ENCODE data around the gene PCDH17. TPM values are rescaled to one million over a fixed set of nuclear protein-coding genes. Genes with fewer than 3 reads are reported as not detected.

PCDH17 gene
- total RNA-seq, 4 donors from 2014 or later = 4.6 to 10.8 (median 7.4) TPM

DNA sequence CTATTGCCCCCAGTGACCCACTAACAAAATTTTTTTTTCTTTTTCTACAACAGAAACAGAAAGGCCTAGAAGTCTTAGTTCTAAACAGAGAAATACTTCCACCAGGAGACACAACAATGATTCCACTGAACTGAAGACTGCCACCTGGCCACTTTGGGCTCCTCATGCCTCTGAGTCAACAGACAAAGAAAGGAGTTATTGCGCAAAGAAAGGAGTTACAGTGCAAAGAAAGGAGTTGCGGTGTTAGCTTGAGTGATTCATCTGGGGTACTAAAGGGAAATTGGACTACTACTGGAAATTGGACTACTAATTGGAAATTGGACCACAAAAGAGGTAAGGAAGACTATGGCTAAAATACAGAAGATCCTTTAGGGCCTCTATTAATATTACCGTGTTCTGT, 116.6 kb downstream of the PCDH17 start:
- 96 to 98% methylated on average over 3 of the region's 3 CpGs for WGBS, 2 donors
- no peak overlapping the region for H3K27ac ChIP-seq
- no peaks in the 10 kb centered on the region for H3K36me3 ChIP-seq
- TF ChIP-seq POLR2A (IDR thresholded peaks at IDR 0.05) (no peak), EP300 (IDR thresholded peaks at IDR 0.05) (no peak)
- TF ChIP-seq, protein P1, sequence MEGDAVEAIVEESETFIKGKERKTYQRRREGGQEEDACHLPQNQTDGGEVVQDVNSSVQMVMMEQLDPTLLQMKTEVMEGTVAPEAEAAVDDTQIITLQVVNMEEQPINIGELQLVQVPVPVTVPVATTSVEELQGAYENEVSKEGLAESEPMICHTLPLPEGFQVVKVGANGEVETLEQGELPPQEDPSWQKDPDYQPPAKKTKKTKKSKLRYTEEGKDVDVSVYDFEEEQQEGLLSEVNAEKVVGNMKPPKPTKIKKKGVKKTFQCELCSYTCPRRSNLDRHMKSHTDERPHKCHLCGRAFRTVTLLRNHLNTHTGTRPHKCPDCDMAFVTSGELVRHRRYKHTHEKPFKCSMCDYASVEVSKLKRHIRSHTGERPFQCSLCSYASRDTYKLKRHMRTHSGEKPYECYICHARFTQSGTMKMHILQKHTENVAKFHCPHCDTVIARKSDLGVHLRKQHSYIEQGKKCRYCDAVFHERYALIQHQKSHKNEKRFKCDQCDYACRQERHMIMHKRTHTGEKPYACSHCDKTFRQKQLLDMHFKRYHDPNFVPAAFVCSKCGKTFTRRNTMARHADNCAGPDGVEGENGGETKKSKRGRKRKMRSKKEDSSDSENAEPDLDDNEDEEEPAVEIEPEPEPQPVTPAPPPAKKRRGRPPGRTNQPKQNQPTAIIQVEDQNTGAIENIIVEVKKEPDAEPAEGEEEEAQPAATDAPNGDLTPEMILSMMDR (IDR thresholded peaks at IDR 0.05) = no peak
- H3K4me1 ChIP-seq = no peaks in the 10 kb centered on the region
- no peak overlapping the region for H3K4me3 ChIP-seq
- peaks cover 0 to 7% (median 0%) of the 10 kb centered on the region in 4 donors for H3K9me3 ChIP-seq
- DNase-seq (ENCODE audit: low spot score in 2 of 2) = no peak
- H3K27me3 ChIP-seq = no peaks in the 10 kb centered on the region

DNA sequence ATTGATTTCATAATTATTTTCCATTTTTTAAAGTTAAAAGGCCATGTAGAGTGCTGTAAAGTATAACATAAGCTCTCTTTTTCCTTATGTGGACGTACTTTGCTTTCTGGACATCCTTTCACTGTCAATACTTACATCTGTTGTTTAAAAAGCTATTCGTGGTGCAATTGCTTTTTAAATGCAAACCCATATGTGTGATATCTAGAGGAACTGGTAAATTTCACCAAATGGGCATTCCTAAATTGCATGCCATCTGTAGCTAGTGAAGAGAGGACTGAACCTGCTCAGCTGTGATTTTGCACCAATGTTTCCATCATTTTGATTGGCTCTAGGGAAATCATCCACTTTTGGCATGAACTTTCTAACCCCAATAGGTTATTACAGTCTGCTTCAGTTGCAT, 129.4 kb downstream of the PCDH17 start:
- no peaks in the 10 kb centered on the region for H3K9me3 ChIP-seq
- H3K27ac ChIP-seq = no peak overlapping the region
- H3K36me3 ChIP-seq = no peaks in the 10 kb centered on the region
- no peak for DNase-seq (ENCODE audit: low spot score in 2 of 2)
- H3K27me3 ChIP-seq = no peaks in the 10 kb centered on the region
- 57 to 65% methylated on average over 2 of the region's 2 CpGs for whole genome bisulfite sequencing, 2 donors
- H3K4me1 ChIP-seq = no peaks in the 10 kb centered on the region
- TF ChIP-seq POLR2A (IDR thresholded peaks at IDR 0.05) (no peak), EP300 (IDR thresholded peaks at IDR 0.05) (no peak)
- TF ChIP-seq, protein P1 (IDR thresholded peaks at IDR 0.05) = no peak
- no peak overlapping the region for H3K4me3 ChIP-seq

DNA sequence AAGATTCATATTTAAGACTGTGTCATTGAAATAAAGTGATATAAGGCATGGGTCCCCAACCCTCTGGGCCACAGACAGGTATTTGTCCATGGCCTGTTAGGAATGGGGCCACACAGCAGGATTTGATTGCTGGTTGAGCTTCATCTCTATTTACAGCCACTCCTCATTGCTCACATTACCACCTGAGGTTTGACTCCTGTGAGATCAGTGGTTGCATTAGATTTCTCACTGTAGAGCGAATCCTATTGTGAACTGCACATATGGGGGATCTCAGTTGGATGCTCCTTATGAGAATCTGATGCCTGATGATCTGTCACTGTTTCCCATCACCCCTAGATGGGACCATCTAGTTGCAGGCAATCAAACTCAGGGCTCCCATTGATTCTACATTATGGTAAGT, 132.1 kb downstream of the PCDH17 start:
- DNase-seq (ENCODE audit: low spot score in 2 of 2) = no peak
- Histone ChIP-seq H3K4me3 (no peak overlapping the region), H3K27me3 (no peaks in the 10 kb centered on the region), H3K27ac (no peak overlapping the region), H3K4me1 (no peaks in the 10 kb centered on the region), H3K36me3 (no peaks in the 10 kb centered on the region), H3K9me3 (no peaks in the 10 kb centered on the region)
- WGBS, 2 donors = 73 to 95% methylated on average over 1 of the region's 1 CpG
- TF ChIP-seq, protein P1 (IDR thresholded peaks at IDR 0.05) = no peak
- no peak for TF ChIP-seq EP300 (IDR thresholded peaks at IDR 0.05)
- TF ChIP-seq POLR2A (IDR thresholded peaks at IDR 0.05) = no peak
